PC-9 (cell line): ENCODE results near the gene ZNF618. TPM values are rescaled to one million over a fixed set of nuclear protein-coding genes. Genes with fewer than 3 reads are reported as not detected.

Experiments
- BruUV-seq: library from RNA; stranded (reverse); fragments of 400-500 nt; replicated peaks from 2 replicates; lab custom pipeline; 2021; lab: Mats Ljungman, UMichigan
- CTCF ChIA-PET: fragments of 300-600 bp; sonication (Branson Sonifier 250); formaldehyde crosslinking; loops from one replicate; lab custom pipeline; 2022; ENCODE audit warnings: antibody characterized with exemption; lab: Charles Lee
- POLR2A ChIA-PET: fragments of 300-600 bp; sonication (Branson Sonifier 250); formaldehyde crosslinking; loops from one replicate; lab custom pipeline; 2022; ENCODE audit warnings: antibody characterized with exemption; ENCODE audit not compliant: unreplicated experiment; lab: Charles Lee
- DNase-seq, 2 experiments: peaks; one replicate each; pipeline versions ENCODE4 v3.0.0 to v3.0.0-alpha.2; 2015 to 2022; ENCODE audit warnings: mixed read lengths in 1 of 2
- H2AFZ ChIP-seq: fragments of 200-600 bp; sonication (generic); 2 replicates; pipeline ENCODE4 v1.8.1; 2017; ENCODE audit warnings: antibody characterized with exemption
- H3F3A ChIP-seq: fragments of 200-600 bp; sonication (generic); 2 replicates; pipeline ENCODE4 v1.8.1; 2017; ENCODE audit warnings: antibody characterized with exemption, mild to moderate bottlenecking, low read depth; ENCODE audit not compliant: insufficient read depth
- H3K27ac ChIP-seq: fragments of 200-600 bp; sonication (generic); 2 replicates; pipeline ENCODE4 v1.6.1; 2016; ENCODE audit warnings: mixed run types
- H3K27me3 ChIP-seq: fragments of 200-600 bp; sonication (generic); 2 replicates; pipeline ENCODE4 v1.6.1; 2016; ENCODE audit warnings: low read depth, mixed run types; ENCODE audit not compliant: insufficient read depth
- H3K36me3 ChIP-seq: fragments of 200-600 bp; sonication (generic); 2 replicates; pipeline ENCODE4 v1.6.1; 2016; ENCODE audit warnings: low read depth, mixed run types
- H3K4me1 ChIP-seq: fragments of 200-600 bp; sonication (generic); replicated peaks from 2 replicates; pipeline ENCODE4 v1.6.1; 2016; ENCODE audit warnings: mixed run types; ENCODE audit not compliant: insufficient read depth
- H3K4me2 ChIP-seq: fragments of 200-600 bp; sonication (generic); 2 replicates; pipeline ENCODE4 v1.6.1; 2017; ENCODE audit warnings: mixed run types
- H3K4me3 ChIP-seq: fragments of 200-600 bp; sonication (generic); 2 replicates; pipeline ENCODE4 v1.6.1; 2016; ENCODE audit warnings: mixed run types
- H3K79me2 ChIP-seq: fragments of 200-600 bp; sonication (generic); 2 replicates; pipeline ENCODE4 v1.6.1; 2017; ENCODE audit warnings: low read depth, mixed run types
- H3K9me2 ChIP-seq: fragments of 200-600 bp; sonication (generic); 2 replicates; pipeline ENCODE4 v1.8.1; 2017; ENCODE audit warnings: mild to moderate bottlenecking; ENCODE audit not compliant: insufficient read depth
- H3K9me3 ChIP-seq: fragments of 200-600 bp; sonication (generic); 2 replicates; pipeline ENCODE4 v1.8.1; 2016; ENCODE audit warnings: low read depth; ENCODE audit not compliant: insufficient read depth
- H4K20me1 ChIP-seq: fragments of 200-600 bp; sonication (generic); 2 replicates; pipeline ENCODE4 v1.8.1; 2017; ENCODE audit not compliant: insufficient read depth
- EZH2 ChIP-seq: fragments of 200-600 bp; sonication (generic); IDR thresholded peaks from 2 replicates; pipeline ENCODE4 v1.8.0; 2017; ENCODE audit warnings: antibody characterized with exemption, low read depth
- intact Hi-C: fragments of 100-400 bp; cut with micrococcal nuclease; formaldehyde crosslinking; loops from one replicate; pipeline ENCODE4 v1.10.0; 2022; ENCODE audit not compliant: unreplicated experiment
- total RNA-seq: library from RNA; stranded (reverse); gene quantifications from 2 replicates; pipeline ENCODE4 v1.2.3, GENCODE V29; 2021
- TF ChIP-seq, protein P1 (sequence below): fragments of 200-600 bp; sonication (generic); conservative IDR thresholded peaks from 2 replicates; pipeline ENCODE4 v1.6.1; 2017; ENCODE audit warnings: mixed run types, antibody characterized with exemption, mild to moderate bottlenecking, moderate library complexity

Gene ZNF618
- total RNA-seq, 1 experiment from 2014 or later = 0.20 TPM

DNA sequence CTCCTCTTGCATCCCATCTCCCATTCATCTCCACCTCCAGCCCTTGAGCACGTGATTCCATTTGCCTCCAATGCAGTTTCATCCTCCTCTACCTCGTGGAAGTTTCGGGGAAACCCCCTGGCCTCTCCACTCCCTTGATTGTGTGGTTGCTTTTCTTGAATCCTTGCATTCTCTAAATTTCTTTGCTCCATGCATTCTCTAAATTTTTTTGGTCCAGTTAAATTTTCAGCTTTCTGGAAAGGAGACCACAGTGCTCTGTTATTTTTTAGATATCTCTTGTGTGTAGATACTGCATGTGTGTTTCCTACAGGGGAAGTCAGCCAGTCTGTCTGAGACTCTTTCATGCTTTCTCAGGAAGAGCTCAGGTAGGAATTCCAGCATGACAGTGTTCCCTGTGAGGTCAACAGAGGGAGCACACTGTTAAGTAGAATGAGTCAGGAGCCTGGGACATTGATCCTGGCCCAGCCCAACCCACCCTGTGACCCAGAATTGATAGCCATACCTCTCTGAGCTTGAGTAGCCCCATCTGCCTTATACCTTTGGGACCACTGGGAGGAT lies 149.2 kb downstream of the ZNF618 start:
- no peak overlapping the region for H3K4me3 ChIP-seq
- no peaks in the 10 kb centered on the region for H3K4me1 ChIP-seq
- no peak overlapping the region for H2AFZ ChIP-seq
- no peaks in the 10 kb centered on the region for H4K20me1 ChIP-seq
- no peaks in the 10 kb centered on the region for H3K36me3 ChIP-seq
- H3K79me2 ChIP-seq = no peaks in the 10 kb centered on the region
- peaks cover 44% of the 10 kb centered on the region for H3K27me3 ChIP-seq
- intact Hi-C loops = no loop called here
- no peaks in the 10 kb centered on the region for H3F3A ChIP-seq
- 0 out of 2 replicates have a peak, but pooled peaks cover 8% of the 10 kb centered on the region for H3K9me3 ChIP-seq
- no peak overlapping the region for H3K27ac ChIP-seq
- no peak for DNase-seq
- TF ChIP-seq EZH2 = no peak
- TF ChIP-seq, protein P1, sequence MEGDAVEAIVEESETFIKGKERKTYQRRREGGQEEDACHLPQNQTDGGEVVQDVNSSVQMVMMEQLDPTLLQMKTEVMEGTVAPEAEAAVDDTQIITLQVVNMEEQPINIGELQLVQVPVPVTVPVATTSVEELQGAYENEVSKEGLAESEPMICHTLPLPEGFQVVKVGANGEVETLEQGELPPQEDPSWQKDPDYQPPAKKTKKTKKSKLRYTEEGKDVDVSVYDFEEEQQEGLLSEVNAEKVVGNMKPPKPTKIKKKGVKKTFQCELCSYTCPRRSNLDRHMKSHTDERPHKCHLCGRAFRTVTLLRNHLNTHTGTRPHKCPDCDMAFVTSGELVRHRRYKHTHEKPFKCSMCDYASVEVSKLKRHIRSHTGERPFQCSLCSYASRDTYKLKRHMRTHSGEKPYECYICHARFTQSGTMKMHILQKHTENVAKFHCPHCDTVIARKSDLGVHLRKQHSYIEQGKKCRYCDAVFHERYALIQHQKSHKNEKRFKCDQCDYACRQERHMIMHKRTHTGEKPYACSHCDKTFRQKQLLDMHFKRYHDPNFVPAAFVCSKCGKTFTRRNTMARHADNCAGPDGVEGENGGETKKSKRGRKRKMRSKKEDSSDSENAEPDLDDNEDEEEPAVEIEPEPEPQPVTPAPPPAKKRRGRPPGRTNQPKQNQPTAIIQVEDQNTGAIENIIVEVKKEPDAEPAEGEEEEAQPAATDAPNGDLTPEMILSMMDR = no peak
- ChIA-PET POLR2A (no interaction called here), CTCF (interaction anchor here (0.6 kb wide), 1 partner anchor 336 kb away, joined by 9 read pairs; no protein-coding TSS in a partner anchor)
- no TSS peak for BruUV-seq
- no peak overlapping the region for H3K4me2 ChIP-seq
- no peaks in the 10 kb centered on the region for H3K9me2 ChIP-seq

DNA sequence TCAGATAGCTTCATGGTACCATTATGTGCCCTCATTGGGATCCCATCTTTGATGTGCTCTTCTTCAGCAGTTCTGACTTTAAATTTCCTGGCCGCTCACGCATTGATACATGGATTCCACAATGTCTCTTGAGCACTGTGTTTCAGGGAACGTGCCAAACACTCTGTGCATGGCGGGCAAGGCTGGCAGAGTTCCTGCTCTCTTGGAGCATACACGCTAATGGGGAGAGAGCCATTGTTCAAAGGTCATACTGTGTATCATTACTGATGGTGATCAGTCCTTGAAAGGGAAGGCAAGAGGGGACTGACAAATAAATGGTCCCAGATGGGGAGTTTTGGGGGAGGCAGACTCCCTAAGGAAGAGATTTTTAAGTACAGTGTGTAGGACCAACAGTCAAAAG lies 149.7 kb downstream of the ZNF618 start:
- no peaks in the 10 kb centered on the region for H4K20me1 ChIP-seq
- no peaks in the 10 kb centered on the region for H3K4me1 ChIP-seq
- H3K9me3 ChIP-seq = 0 out of 2 replicates have a peak, but pooled peaks cover 8% of the 10 kb centered on the region
- H3K27me3 ChIP-seq = peaks cover 49% of the 10 kb centered on the region
- no peak overlapping the region for H2AFZ ChIP-seq
- no TSS peak for BruUV-seq
- DNase-seq = no peak
- H3K4me3 ChIP-seq = no peak overlapping the region
- H3F3A ChIP-seq = no peaks in the 10 kb centered on the region
- POLR2A ChIA-PET = no interaction called here
- H3K36me3 ChIP-seq = no peaks in the 10 kb centered on the region
- no peak overlapping the region for H3K27ac ChIP-seq
- no peak overlapping the region for H3K4me2 ChIP-seq
- CTCF ChIA-PET = interaction anchor here (0.6 kb wide), 1 partner anchor 336 kb away, joined by 9 read pairs; no protein-coding TSS in a partner anchor
- intact Hi-C loops = no loop called here
- H3K9me2 ChIP-seq = no peaks in the 10 kb centered on the region
- no peaks in the 10 kb centered on the region for H3K79me2 ChIP-seq
- TF ChIP-seq EZH2 = no peak
- TF ChIP-seq, protein P1 = no peak

- DNase-seq = no peak
- H2AFZ ChIP-seq = no peak overlapping the region
- peaks cover 54% of the 10 kb centered on the region for H3K27me3 ChIP-seq
- ChIA-PET POLR2A (no interaction called here), CTCF (no interaction called here)
- no peaks in the 10 kb centered on the region for H3K4me1 ChIP-seq
- no peaks in the 10 kb centered on the region for H3K79me2 ChIP-seq
- no peak overlapping the region for H3K27ac ChIP-seq
- no peaks in the 10 kb centered on the region for H3K36me3 ChIP-seq
- intact Hi-C loops = no loop called here
- no TSS peak for BruUV-seq
- H3K4me2 ChIP-seq = no peak overlapping the region
- no peaks in the 10 kb centered on the region for H4K20me1 ChIP-seq
- no peaks in the 10 kb centered on the region for H3K9me2 ChIP-seq
- H3K4me3 ChIP-seq = no peak overlapping the region
- 0 out of 2 replicates have a peak, but pooled peaks cover 8% of the 10 kb centered on the region for H3K9me3 ChIP-seq
- TF ChIP-seq, protein P1 = no peak
- no peak for TF ChIP-seq EZH2
- H3F3A ChIP-seq = no peaks in the 10 kb centered on the region
Observed at GRCh38 chr9:114026335-114026734, 150.2 kb downstream of the ZNF618 start.
